ENCODE measurements around the gene PDE4D.

The PDE4D gene

DNA sequence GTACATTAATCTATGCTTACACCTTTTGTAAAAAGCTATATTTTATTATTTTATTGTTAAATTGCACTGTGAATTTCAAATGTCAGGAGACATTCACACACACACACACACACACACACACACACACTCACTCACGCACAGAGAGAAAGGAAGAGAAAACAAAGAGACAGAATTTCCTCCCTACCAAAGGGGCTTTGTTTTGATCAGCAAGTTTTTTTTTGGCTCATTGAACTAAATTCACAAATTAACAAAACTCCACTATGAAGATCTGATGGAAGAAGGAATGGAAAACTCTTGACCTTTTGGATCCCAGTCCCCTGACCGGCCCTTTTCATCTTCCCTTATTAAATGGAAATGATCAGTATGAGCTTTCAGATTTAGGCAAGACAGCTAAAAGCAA, 161.2 kb downstream of the PDE4D start:
- no peak for DNase-seq

DNA sequence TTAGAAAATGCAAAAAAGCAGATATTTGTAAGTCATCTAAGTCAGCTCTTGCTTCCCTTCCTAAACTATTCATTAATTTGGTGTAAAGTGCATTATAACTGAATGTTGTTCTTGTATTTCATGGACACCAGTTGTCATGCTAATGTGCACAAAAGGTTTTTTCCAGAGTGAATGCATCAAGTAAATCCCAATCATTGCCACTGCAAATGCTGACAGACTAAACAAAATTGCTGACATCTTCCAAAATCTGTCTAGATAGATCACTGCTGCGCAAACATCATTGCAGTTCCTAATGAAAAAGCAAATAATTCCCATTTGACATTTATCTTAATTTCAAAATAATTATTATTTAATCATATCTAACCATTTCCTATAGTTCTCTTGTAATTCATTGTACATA, 161.7 kb downstream of the PDE4D start:
- no peak for DNase-seq

DNA sequence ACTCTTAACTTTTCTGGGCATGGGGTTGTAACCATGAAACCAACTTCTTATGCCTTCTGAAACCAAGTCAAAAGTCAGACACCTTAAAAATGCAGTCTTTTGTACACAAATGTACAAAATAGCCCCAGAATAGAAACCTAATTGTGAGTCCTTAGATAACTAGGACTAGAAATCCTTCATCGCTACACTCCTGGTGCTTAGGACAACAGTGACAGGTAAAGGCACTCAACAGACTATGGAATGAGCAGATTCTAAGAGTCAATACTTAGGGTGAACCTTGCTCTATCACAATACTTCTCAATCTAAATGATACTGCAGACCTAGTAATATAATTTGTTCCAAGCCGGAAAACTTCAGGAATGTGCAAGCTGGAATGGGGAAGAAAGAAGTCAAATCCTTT, 163.7 kb downstream of the PDE4D start:
- no peak for DNase-seq

DNA sequence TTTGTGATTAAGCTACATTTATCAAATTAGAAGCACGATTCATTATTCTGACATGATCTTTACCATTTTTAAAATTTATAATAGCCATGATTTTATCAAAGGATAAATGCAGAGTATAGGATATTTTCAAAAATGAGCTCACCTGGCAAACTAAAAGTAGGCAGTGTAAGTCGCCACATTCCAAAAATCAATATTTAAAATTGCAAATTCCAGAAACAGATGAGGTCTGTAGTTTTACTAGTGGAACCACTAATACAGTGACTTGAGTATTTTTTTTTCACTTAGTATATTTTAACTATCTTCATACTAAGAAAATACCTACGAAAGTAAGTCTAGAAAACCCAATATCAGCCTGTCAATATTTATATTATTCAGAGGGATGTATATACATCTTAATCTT, 164.2 kb downstream of the PDE4D start:
- no peak for DNase-seq

DNA sequence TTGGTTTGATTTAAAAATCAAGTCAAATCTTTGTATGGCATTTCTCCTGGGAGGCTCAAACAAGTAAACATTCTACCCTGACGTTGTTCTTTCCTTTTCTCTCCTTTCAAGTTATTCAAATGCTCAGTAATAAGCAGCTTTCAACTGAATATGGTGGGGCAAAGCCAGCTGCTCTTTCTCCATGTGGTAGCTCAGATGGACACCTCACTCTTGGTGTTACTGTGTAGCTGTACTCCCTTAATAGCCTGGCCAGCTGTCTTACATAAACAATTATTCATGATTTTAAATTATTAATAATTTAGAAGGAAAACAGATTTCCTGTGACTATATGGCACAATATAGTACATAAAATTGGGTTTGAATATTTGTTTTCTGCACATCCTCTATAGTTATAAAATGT, 165.2 kb downstream of the PDE4D start:
- no peak for DNase-seq

DNA sequence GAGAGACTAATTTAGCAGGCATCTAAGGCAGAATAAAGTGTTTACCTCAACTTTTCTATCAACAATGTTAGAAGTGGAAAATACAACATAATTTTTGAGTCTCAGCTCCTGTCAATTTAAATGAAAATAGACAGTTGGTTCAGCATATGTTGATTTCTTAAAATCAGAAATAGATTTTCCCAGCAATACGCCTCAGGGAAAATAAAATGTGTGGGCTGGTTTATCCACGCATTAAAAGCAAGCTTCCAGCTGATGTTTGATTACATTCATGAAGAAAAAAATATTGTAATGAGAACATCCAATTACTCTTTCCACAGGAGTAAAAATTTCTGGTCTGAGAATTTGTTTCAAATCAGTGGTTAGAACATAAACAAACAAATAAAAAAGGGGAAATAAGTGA, 166.3 kb downstream of the PDE4D start:
- DNase-seq: no peak

DNA sequence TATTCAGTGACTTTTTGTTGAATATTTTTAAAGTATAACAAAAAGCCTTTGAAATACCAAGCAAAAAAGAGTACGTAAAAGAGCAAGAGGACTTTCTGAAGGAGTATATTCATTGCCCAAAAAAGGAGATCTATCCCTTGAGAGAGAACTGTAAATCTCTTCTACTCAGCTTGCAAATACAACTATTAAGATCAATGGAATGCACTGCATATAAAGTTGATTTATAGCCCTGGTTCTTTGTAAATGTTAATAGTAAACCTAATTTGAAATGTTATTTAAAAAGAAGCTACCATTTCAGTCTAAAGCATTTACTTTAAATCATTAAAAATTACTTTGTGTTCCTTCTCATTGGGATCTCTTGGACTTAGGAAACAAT, 168.1 kb downstream of the PDE4D start:
- no peak for DNase-seq

DNA sequence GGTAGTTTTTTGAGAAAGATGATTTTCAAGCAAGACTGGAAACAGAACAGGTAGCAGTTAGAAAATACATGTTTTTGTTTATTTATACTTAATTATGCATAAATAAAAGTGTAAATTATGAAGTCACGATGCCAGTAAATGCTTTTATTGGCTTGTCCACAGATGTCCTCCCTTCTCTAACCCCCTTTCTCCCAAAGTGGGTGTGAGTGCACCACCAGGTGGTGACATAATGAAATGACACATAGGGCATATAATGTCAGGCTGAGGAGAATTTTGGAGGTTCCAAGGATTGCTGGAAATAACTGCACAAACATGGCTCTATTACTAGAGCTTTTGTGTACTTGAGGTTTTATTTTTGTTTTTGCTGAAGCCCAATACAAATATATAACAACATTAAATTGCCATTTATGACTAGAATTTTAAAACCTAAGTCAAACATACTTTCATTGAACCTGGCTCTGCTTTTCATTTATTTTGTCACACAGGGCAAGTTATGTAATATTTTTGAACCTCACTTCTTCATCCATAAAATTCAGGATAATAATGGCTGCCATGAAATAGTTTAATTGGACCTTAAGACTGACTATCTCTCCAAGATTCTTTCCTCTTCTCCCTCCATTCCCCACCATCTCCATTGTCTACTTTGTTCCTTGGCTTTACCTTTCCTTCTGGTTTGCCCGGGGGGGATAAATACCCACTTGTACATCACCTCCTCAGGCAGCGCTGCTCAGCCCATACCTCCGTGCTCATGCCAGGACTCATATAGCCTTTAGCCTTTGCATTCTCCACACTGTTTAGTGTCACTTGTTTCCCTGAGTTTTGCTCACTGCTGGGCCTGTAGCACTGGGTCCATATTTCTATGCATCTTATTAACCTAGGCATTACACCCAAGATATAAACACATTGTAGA, 168.8 kb downstream of the PDE4D start:
- no peak for DNase-seq

DNA sequence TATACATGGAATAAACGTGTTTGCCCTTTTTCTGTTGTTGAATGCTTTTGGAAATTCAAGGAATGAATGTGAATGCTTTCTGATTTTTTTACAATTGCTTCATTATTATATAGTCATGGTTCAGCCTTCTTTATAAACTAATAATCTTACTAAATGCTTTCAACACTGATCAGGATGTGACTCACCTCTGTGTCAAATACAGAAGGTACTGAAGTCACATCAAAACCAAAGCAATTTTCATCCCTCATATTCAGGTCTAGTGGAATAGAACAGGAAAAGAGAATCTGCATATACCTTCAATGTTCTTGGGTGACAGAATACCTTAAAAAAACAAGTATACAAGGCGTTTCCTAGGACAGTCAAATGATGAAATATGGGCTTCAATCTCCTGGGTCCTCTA, 170.7 kb downstream of the PDE4D start:
- no peak for DNase-seq

DNA sequence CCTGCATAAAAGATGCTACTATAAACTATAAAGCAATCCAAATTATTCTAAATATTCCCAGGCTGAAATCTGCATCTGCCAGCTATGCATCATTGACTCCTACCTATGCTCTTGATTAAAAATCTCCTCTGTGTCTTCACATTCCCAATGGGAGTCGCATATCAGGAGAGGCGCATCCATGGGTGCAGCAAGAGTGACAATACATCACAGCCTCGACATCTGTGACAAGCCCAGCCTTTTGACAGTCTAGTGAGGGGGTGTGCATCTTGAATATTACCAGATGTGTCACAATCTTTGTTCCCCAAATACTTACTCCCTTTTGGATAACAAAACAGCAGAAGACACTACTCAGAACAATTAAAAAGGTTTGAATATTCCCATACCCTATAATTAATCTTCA, 171.8 kb downstream of the PDE4D start:
- no peak for DNase-seq

DNA sequence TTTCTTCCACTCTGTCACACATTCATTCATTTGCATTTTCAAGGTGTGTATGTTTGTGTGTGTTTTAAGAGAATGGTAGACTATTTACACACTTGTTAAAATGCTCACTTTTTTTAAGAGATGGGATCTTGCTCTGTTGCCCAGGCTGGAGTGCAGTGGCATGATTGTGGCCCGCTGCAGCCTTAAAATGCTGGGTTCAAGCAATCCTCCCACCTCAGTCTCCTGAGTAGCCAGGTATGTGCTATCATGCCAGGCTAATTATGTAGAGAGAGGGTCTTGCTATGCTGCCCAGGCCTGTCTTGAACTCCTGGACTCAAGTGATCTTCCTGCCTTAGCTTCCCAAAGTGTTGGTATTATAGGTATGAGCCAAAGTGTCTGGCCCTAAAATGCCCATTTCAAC, 173.5 kb downstream of the PDE4D start:
- DNase-seq: no peak

DNA sequence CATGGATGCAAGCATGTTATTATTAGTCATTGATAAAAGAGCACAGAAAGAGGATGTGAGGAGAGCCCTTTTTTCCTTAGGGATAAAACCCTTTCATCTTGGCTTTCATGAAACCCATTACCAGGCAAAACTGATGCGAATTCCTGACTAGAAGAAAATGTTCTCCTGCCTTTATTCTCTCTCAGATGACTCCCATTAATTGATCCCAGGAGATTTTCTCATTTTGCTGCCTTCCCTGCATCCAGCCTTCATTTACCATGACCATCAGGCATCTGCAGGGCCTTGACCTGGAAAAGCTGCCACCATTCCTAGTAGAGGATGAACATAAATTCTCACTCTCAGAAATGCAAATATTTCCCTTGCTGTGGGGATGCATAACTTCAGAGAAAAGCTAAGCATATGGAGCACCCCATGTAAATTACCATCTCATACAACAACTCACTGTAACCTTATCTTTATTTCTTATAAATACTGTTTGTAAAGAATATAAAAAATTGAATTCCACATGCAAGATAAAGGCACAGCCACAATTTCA, 176.5 kb downstream of the PDE4D start:
- DNase-seq: no peak

DNA sequence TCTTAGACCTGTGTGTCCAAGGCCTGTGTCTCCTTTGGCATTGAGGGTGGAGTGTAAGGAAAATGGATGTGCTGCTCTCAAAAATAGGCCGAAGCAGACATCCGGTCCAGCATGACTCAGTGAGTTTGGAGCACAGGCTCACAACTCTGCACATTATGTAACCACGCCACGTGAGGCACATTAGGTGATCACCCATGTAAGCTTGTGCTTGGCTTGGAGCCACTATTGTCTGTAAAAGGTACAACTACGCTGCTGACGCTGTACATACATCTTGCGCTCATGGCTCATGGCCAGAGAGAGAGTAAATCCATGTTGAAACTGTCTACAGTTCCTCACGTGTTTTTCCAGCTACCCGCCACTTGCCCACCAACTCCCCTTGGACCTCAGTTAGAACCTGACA, 177.5 kb downstream of the PDE4D start:
- no peak for DNase-seq

DNA sequence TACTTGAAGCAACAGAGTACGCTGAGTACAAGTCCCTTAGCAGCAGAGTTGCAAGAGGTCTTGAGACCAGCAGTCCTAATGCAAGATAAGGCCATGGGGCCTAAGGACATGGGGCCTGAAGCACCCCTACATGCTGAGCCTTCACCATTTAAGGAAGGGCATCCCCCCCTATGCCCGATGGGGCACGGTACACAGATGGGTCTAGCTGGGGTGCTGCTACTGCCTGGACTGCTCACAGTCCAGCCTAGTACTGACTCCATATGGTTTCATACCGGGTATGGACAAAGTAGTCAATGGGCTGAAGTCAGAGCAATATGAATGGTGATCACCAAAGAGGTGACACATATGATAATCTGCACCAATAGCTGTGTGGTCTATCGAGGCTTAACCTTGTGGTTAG, 178.3 kb downstream of the PDE4D start:
- no peak for DNase-seq

DNA sequence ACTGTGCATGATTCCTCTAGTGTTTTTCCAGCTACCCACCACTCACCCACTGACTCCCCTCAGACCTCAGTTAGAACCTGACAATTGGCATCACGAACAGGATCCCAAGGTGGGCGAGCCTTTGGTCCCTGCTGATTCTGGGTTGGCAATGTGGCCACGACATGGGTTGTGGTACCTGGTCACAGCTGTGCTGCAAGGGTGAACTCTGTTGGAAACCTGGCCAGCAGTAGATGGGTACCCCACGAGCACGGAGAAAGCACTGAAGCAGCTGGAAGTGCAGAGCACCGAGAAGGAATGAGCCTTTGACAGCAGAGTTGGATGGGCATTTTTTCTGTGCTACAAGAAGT, 180.1 kb downstream of the PDE4D start:
- DNase-seq: no peak

DNA sequence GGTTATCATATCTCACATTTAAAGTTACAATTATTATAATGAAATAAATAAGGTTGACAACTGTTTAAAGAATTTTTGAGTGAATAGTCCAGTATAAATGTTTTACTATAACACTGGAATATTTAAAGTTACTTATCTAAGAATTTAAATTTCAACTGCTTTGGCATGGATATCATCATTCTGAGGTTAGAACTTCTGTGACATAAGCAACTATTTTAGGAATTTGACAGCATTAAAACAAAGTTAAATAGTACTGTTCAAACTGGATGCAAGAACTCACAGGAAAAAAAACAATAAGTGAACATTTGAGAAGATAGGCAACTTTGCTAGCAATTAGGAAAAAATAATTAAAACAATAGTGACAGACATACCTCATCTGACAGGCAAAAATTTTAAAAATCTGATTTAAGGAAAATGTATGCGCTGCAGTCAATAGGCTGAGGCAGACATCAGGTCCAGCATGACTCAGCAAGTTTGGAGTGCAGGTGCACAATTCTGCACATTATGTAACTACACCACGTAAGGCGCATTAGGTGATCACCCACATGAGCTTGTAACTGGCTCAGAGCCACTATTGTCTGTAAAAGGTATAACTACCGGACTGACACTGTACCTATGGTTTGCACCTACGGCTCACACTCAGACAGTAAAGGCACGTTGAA, 180.6 kb downstream of the PDE4D start:
- DNase-seq: no peak

DNA sequence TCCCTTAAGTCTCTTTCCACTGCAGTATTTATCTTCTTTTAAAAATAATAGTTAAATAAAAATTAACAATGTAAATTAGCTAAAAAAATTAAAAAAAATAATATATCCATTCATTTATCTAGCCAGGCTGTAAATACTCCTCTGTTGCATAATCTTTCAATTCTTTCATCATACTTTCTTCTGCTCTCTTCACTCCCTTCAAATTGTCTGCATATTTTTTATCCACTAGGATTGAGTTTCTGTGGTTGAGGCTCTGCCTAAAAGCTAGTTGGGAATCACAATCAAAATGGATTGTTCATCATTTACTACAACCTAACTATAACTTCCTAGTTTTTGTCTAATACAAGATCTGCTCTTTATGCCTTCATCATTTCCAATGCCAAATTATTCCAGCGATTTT, 182.2 kb downstream of the PDE4D start:
- DNase-seq: no peak

DNA sequence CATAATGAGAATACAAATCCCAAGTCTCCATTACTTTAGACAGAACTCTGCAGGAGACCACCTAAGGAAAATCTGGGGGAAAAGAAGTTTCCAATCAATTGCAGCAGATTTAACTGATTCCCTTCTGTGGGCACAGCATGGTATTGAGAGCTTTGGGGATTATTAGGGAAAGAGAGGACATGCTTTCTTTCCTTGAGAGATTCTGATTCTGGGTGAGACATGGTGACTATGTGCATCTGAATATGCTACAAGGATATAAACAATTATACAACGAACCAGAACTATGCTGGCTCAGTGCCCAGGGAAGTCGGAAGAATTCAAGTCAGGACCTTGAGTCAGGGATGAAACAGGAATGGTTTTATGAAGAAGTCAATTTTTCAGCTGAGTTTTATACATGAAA, 183.7 kb downstream of the PDE4D start:
- no peak for DNase-seq

DNA sequence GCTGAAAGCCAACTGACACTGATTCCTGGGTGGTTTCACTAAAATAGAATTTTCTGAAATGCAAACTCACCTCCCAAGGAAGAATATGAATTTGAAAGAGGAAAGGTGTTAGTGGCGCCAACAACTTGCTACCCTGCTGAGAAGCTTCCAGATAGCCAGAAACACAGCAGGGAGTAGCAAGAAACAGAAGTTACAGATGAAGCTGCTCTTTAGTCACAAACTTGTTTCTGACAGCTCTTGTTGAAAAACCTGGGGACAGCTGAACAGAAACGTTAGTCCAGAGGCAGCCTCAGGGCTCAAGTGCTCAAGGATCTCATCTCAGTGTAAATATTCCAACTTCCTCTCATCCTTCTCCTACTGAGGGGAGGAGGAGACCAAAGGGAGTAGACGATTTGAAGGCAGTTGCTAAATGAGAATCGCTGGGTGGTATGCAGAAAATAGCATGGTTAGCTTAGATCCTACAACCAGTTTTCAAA, 184.1 kb downstream of the PDE4D start:
- no peak for DNase-seq

DNA sequence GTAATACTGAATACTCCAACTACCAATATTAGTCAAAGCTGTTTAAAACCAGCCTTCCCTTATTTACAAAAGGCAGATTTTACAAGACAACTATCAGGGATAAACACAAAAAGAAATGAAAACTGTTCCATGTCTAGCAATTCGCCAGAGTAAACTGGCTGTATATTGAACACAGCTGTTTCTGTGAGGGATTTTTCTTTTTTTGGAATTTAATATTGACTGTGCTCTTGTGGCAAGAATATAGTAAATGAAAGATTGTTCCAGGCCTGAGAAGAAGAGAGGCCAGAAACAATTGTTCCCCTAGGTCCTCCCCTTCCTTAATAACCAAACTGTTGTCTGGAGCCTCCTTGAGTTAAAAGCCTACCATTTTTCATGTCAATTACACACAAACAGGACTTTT, 188.6 kb downstream of the PDE4D start:
- DNase-seq: no peak

DNA sequence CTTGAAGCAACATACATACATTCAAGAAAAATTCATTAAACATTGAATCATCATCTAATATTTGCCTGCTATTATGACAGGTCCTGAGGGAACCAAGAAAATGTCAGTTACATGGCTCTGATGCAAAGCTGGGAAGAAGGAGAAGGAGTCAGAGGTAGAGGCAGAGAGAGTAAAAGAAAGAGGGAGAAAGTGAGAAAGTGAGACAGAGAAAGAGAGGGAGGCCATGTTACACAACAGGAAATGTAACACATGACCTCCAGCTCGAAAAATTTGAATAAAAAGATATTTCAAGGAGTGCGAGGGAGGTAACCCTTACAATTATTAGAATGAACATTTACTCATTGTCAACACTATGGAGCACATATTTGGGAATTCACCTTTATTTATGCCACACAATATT, 189.7 kb downstream of the PDE4D start:
- DNase-seq: no peak

DNA sequence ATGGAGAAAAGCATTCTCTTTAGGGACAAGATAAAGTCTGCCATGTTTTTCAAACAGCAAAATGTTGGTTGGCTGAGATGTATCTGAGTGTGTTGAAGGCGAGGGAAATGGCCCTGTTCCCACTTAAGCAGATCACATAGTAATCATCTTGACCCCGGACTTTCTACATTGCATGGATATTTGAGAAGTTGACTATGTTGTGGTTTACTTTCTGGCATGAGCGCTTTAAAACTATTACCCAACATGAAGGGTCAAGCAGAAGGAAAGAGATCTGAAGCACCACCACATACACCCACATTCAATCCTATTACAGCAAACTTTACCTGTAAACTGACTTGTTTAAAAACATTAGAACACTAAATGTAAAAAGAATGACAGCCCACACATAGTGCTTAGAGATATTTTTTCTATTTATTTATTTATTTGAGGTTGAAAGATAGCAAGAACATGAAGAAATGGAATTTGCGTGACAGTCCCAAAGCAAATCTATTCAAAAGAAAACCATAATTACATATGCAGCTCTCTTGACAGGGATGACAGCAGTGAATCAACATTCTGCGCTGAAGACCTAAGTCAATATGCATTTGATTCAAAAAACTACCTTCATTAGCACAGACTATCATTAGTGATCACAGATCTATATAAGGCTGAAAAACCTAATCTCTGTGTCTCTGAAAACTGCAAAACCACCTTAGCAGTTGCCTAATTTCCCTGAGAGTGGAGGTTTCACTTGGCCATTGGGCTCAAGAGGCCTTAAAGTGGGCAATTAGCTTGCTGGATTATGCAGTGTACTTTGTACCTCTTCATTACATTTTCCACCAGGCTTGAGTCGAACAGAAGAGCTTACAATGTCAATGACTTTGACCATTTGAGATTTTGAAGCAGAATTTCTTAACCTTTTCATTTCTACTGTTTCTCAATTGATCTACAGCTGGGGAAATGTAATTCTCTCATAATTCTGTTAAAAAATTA, 195.0 kb downstream of the PDE4D start:
- DNase-seq: no peak

DNA sequence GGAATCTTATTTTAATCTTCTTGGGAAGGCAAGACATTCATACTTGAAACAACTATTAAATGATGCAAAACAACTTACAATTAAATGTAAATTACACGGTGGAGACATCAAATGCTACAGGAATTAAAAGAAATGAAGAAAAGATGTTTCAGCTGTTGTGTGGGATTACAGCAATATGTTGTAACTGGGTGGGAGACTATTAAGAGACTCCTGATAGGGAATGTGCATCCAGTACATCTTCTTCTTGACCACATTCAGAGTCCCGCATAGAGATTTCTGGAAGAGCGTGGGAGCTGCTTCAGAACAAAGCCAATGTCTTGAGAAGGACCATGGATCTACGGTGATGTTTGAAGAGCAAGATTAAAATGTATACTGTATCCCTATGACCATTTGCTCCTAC, 199.1 kb downstream of the PDE4D start:
- DNase-seq: no peak

Measured in stimulated activated naive CD4-positive, alpha-beta T cell treated with Interleukin-2 at 50 U/mL for 16 hours (primary cell).